B cell (primary cell): ENCODE measurements around the gene USB1. TPM values are rescaled to one million over a fixed set of nuclear protein-coding genes. Genes with fewer than 3 reads are reported as not detected.

Experiments
- ATAC-seq: fragments of 200-7000 bp; cut with Tn5 transposase; one replicate; pipeline ENCODE4 v1.10.0; 2021; ENCODE audit warnings: low read depth, mild to moderate bottlenecking, moderate number of reproducible peaks, moderate library complexity
- CTCF ChIA-PET: fragments of 350-600 bp; sonication (Branson Sonifier 250); formaldehyde crosslinking; loops from one replicate; lab custom pipeline; 2021; ENCODE audit warnings: antibody characterized with exemption, inconsistent platforms; lab: Charles Lee
- POLR2A ChIA-PET: fragments of 350-600 bp; sonication (Branson Sonifier 250); formaldehyde crosslinking; loops from one replicate; lab custom pipeline; 2021; ENCODE audit warnings: antibody characterized with exemption; lab: Charles Lee
- DNase-seq: peaks from one replicate; pipeline ENCODE4 v3.0.0; 2013
- H2AFZ ChIP-seq: 2 replicates; pipeline ENCODE4 v1.6.1; 2012; ENCODE audit warnings: mild to moderate bottlenecking, low read depth, low read length; ENCODE audit not compliant: insufficient read depth, poor library complexity, severe bottlenecking
- H3K27ac ChIP-seq, 2 donors: 1 replicate in 1 of 2; 2 replicates in 1 of 2; pipeline ENCODE4 v1.5.1; 2012 to 2013; ENCODE audit warnings: low read length in 2 of 2, mild to moderate bottlenecking in 2 of 2, moderate library complexity in 1 of 2
- H3K27me3 ChIP-seq, 4 experiments: fragments of 200-600 bp in 1 of 4; sonication (generic) in 1 of 4; replicated peaks in 1 of 4; 1 replicate in 2 of 4; 2 replicates in 2 of 4; pipeline versions ENCODE4 v1.6.1 to v1.7.0; 2013 to 2016; ENCODE audit warnings: low read length in 3 of 4, mild to moderate bottlenecking in 2 of 4, mixed read lengths in 1 of 4, moderate library complexity in 1 of 4; ENCODE audit not compliant: insufficient read depth in 4 of 4, control insufficient read depth in 3 of 4; ENCODE audit errors: control extremely low read depth in 1 of 4
- H3K36me3 ChIP-seq, 2 experiments: replicated peaks in 1 of 2; 1 replicate in 1 of 2; 2 replicates in 1 of 2; pipeline versions ENCODE4 v1.6.1 to v1.7.1; 2013; ENCODE audit warnings: low read length in 1 of 2; ENCODE audit not compliant: insufficient read depth in 2 of 2, control insufficient read depth in 1 of 2; ENCODE audit errors: control extremely low read depth in 1 of 2, extremely low read depth in 1 of 2
- H3K4me1 ChIP-seq, 2 donors: fragments of 200-600 bp in 1 of 2; sonication (generic) in 1 of 2; 1 replicate in 1 of 2; 2 replicates in 1 of 2; pipeline versions ENCODE4 v1.5.1 to v1.6.1; 2013 to 2017; ENCODE audit warnings: low read length in 2 of 2; ENCODE audit not compliant: control insufficient read depth in 2 of 2, insufficient read depth in 2 of 2
- H3K4me2 ChIP-seq: replicated peaks from 2 replicates; pipeline ENCODE3; 2012; ENCODE audit warnings: mild to moderate bottlenecking, low read depth, low read length; ENCODE audit not compliant: poor library complexity, severe bottlenecking
- H3K4me3 ChIP-seq, 5 experiments: fragments of 200-600 bp in 1 of 5; sonication (generic) in 1 of 5; 1 replicate in 3 of 5; 2 replicates in 2 of 5; pipeline versions ENCODE4 v1.5.1 to v1.7.0; 2011 to 2016; ENCODE audit warnings: low read length in 4 of 5, mild to moderate bottlenecking in 4 of 5, low read depth in 2 of 5, control low read depth in 1 of 5, moderate library complexity in 1 of 5; ENCODE audit not compliant: insufficient read depth in 1 of 5; ENCODE audit errors: control extremely low read depth in 1 of 5, extremely low read depth in 1 of 5
- H3K79me2 ChIP-seq: fragments of 200-600 bp; sonication (generic); one replicate; pipeline ENCODE4 v1.6.0; 2016; ENCODE audit warnings: low read length; ENCODE audit not compliant: control insufficient read depth, insufficient read depth
- H3K9ac ChIP-seq: fragments of 200-600 bp; sonication (generic); 2 replicates; pipeline ENCODE4 v1.6.1; 2017; ENCODE audit warnings: mild to moderate bottlenecking, low read length, moderate library complexity
- H3K9me3 ChIP-seq, 3 donors: one replicate each; pipeline versions ENCODE4 v1.6.1 to v1.7.1; 2013; ENCODE audit warnings: low read length in 2 of 3; ENCODE audit not compliant: control insufficient read depth in 2 of 3, insufficient read depth in 1 of 3; ENCODE audit errors: control extremely low read depth in 1 of 3
- H4K20me1 ChIP-seq: 2 replicates; pipeline ENCODE4 v1.6.0; 2012; ENCODE audit warnings: mild to moderate bottlenecking, low read length; ENCODE audit not compliant: insufficient read depth, control insufficient read depth, poor library complexity, severe bottlenecking
- H3K27ac Mint-ChIP-seq: one replicate; pipeline ENCODE4 v1.8.0; 2021; ENCODE audit warnings: mixed read lengths
- H3K27me3 Mint-ChIP-seq: one replicate; pipeline ENCODE4 v1.8.0; 2021; ENCODE audit warnings: mixed read lengths
- H3K4me1 Mint-ChIP-seq: one replicate; pipeline ENCODE4 v1.8.0; 2021; ENCODE audit warnings: mixed read lengths
- H3K4me3 Mint-ChIP-seq: one replicate; pipeline ENCODE4 v1.8.0; 2021; ENCODE audit warnings: mixed read lengths
- H3K9me3 Mint-ChIP-seq: one replicate; pipeline ENCODE4 v1.8.0; 2022; ENCODE audit warnings: mixed read lengths; ENCODE audit not compliant: insufficient read depth
- CTCF ChIP-seq: fragments of 200-600 bp; IDR thresholded peaks from one replicate; pipeline ENCODE4 v1.8.0; 2022; ENCODE audit warnings: antibody characterized with exemption, mild to moderate bottlenecking
- EZH2 ChIP-seq: IDR thresholded peaks from 2 replicates; pipeline ENCODE4 v1.6.1; 2012; ENCODE audit warnings: borderline replicate concordance, low read depth, mild to moderate bottlenecking, moderate library complexity, low read length; ENCODE audit not compliant: insufficient read depth, poor library complexity, severe bottlenecking
- WGBS: methylation state at CpG from one replicate; pipeline ENCODE4 v1.1.5; 2013; ENCODE audit warnings: missing lambda C conversion rate; ENCODE audit not compliant: insufficient coverage; 5-methylcytosine and 5-hydroxymethylcytosine counted together
- intact Hi-C: fragments of 100-400 bp; cut with micrococcal nuclease; formaldehyde crosslinking; loops from one replicate; pipeline ENCODE4 v1.10.0; 2022
- polyA plus RNA-seq: library from polyadenylated mRNA; depleted of rRNA; stranded (reverse); fragments of >200 nt; gene quantifications from 2 replicates; pipeline ENCODE4 v1.2.3, GENCODE V29; 2012
- total RNA-seq, 2 donors: library from RNA; stranded (reverse); fragments of 120-200 nt in 1 of 2; gene quantifications; 1 replicate in 1 of 2; 2 replicates in 1 of 2; pipeline versions ENCODE4 v1.2.3 to v1.2.4, GENCODE V29; 2013 to 2022

The USB1 gene
- total and polyA plus RNA-seq, 2 donors (not counting 1 experiment from before 2014, with no cell fraction given) = 32.8 to 37.0 TPM

DNA sequence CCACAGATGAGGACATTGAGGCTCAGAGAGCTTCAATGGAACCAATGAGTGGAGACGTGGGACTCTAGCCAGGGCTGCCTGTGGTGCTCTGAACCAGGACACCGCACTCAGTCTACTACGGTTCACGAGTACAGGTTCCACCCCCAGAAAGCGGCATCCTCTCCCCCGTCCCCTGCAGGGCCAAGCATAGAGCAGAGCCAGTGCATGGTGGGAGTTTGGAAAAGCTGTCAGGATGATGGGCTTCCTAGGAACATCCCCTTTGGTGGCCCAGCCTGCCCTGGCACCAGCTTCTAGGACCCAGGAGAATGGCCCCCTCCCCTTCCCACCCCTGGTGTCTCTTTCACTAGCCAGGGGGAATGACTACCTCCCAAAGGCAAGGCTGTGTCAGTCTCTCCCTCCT, 9.1 kb upstream of the USB1 start:
- CTCF ChIA-PET = interaction anchor here (1.5 kb wide), 1 partner anchor 12 kb away, joined by 3 read pairs; no protein-coding TSS in a partner anchor
- no peak for DNase-seq
- Histone ChIP-seq H3K79me2 (peaks cover 13% of the 10 kb centered on the region), H3K9me3 (no peaks in the 10 kb centered on the region), H3K27me3 (no peaks in the 10 kb centered on the region), H2AFZ (no peak overlapping the region), H4K20me1 (peaks cover 30% of the 10 kb centered on the region), H3K36me3 (peaks cover 0 to 15% of the 10 kb centered on the region in 2 experiments), H3K4me3 (no peak overlapping the region), H3K4me1 (peaks cover 6 to 8% of the 10 kb centered on the region in 2 donors), H3K4me2 (no peak overlapping the region), H3K9ac (no peak overlapping the region), H3K27ac (no peak overlapping the region)
- TF ChIP-seq EZH2 (no peak), CTCF (no peak)
- Mint-ChIP-seq H3K4me1 (peaks cover 9% of the 10 kb centered on the region), H3K9me3 (no peaks in the 10 kb centered on the region), H3K27ac (no peak overlapping the region), H3K27me3 (no peaks in the 10 kb centered on the region), H3K4me3 (no peak overlapping the region)
- POLR2A ChIA-PET = no interaction called here
- no peak for ATAC-seq
- intact Hi-C loops = no loop called here
- WGBS = 93% methylated on average over 5 of the region's 6 CpGs

DNA sequence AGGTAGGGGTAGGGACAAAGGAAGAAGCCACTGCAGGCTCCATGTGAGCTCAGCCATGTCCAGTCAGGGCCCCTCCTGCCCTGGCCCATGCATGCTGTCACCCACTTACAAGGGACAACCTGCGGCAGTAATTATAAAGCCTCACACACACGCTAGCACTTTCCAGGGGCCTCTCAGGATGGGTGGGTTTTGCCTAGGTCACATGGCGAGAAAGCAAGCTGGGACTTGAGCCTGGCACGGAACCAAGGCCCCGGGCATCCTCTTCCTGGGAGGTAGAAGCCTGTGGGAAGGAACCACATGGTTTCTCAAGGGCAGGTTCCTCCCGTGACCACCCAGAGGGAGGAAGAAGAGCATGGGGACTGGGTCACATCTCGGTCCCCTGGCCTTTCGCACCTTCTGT, 7.8 kb upstream of the USB1 start:
- TF ChIP-seq EZH2 (no peak), CTCF (no peak)
- H3K27me3 Mint-ChIP-seq = no peaks in the 10 kb centered on the region
- no peak for DNase-seq
- no peaks in the 10 kb centered on the region for H3K9me3 ChIP-seq
- peaks cover 6 to 9% of the 10 kb centered on the region in 2 donors for H3K4me1 ChIP-seq
- H3K4me2 ChIP-seq = no peak overlapping the region
- intact Hi-C loops = no loop called here
- H3K79me2 ChIP-seq = peaks cover 14% of the 10 kb centered on the region
- no peak overlapping the region for H3K4me3 Mint-ChIP-seq
- H3K4me1 Mint-ChIP-seq = peaks cover 12% of the 10 kb centered on the region
- H3K27ac Mint-ChIP-seq = no peak overlapping the region
- H3K36me3 ChIP-seq = peaks cover 0 to 23% of the 10 kb centered on the region in 2 experiments
- ChIA-PET CTCF (interaction anchor here (1.3 kb wide), 1 partner anchor 12 kb away, joined by 4 read pairs; no protein-coding TSS in a partner anchor), POLR2A (no interaction called here)
- no peak for ATAC-seq
- WGBS = 85% methylated on average over 6 of the region's 8 CpGs
- H3K4me3 ChIP-seq = no peak overlapping the region
- no peak overlapping the region for H3K27ac ChIP-seq
- peaks cover 34% of the 10 kb centered on the region for H4K20me1 ChIP-seq
- no peak overlapping the region for H3K9ac ChIP-seq
- H3K27me3 ChIP-seq = no peaks in the 10 kb centered on the region
- no peak overlapping the region for H2AFZ ChIP-seq
- no peaks in the 10 kb centered on the region for H3K9me3 Mint-ChIP-seq
